Endothelial cell of umbilical vein (primary cell): ENCODE results near the gene EFTUD2. TPM values are rescaled to one million over a fixed set of nuclear protein-coding genes. Genes with fewer than 3 reads are reported as not detected.

Source experiments
- BruUV-seq: library from RNA; stranded (reverse); fragments of 400-500 nt; replicated peaks from 2 replicates; lab custom pipeline; 2021; lab: Mats Ljungman, UMichigan
- CTCF ChIA-PET: fragments of 300-600, 350-600 bp; sonication (Branson Sonifier 250); formaldehyde crosslinking; loops from one replicate; lab custom pipeline; 2021; ENCODE audit warnings: antibody characterized with exemption, inconsistent platforms; lab: Charles Lee
- POLR2A ChIA-PET: fragments of 300-600, 350-600 bp; sonication (Branson Sonifier 250); formaldehyde crosslinking; loops from one replicate; lab custom pipeline; 2021; ENCODE audit warnings: antibody characterized with exemption, inconsistent platforms; lab: Charles Lee
- DNase-seq: peaks from one replicate; pipeline ENCODE4 v3.0.0-alpha.2; 2011; ENCODE audit warnings: low read depth, low spot score
- FAIRE-seq: peaks from 2 replicates; lab custom pipeline; 2011; peaks lifted over from hg19 to GRCh38; lab: Jason Lieb, UNC
- H2AFZ ChIP-seq: 2 replicates; pipeline ENCODE4 v1.6.0; 2012; ENCODE audit warnings: low read depth, low read length, control low read depth, inconsistent platforms
- H3K27ac ChIP-seq: 2 replicates; pipeline ENCODE4 v1.5.1; 2011; ENCODE audit warnings: low read depth, mild to moderate bottlenecking, control low read depth, low read length, moderate library complexity; ENCODE audit not compliant: insufficient read depth
- H3K27me3 ChIP-seq, 2 experiments: 2 replicates each; pipeline versions ENCODE4 v1.6.0 to v1.6.1; 2011; ENCODE audit warnings: low read length in 2 of 2, mixed read lengths in 1 of 2; ENCODE audit not compliant: control insufficient read depth in 2 of 2, insufficient read depth in 2 of 2
- H3K36me3 ChIP-seq, 2 experiments: 2 replicates in 1 of 2; 3 replicates in 1 of 2; pipeline ENCODE4 v1.5.1; 2011; ENCODE audit warnings: low read length in 2 of 2, mild to moderate bottlenecking in 1 of 2, moderate library complexity in 1 of 2; ENCODE audit not compliant: control insufficient read depth in 2 of 2, insufficient read depth in 2 of 2; ENCODE audit errors: extremely low read depth in 1 of 2
- H3K4me1 ChIP-seq: 3 replicates; pipeline ENCODE4 v1.5.1; 2011; ENCODE audit warnings: mild to moderate bottlenecking, low read length; ENCODE audit not compliant: control insufficient read depth, insufficient read depth; ENCODE audit errors: extremely low read depth
- H3K4me2 ChIP-seq: 2 replicates; pipeline ENCODE4 v1.6.1; 2011; ENCODE audit warnings: low read length, control low read depth, mixed read lengths; ENCODE audit not compliant: insufficient read depth
- H3K4me3 ChIP-seq, 3 experiments: fragments of 200-600 bp in 1 of 3; sonication (generic), shearing (Covaris generic) in 1 of 3; replicated peaks in 1 of 3; 2 replicates each; pipeline ENCODE4 v1.5.1; 2011 to 2016; ENCODE audit warnings: control low read depth in 3 of 3, low read length in 3 of 3, mild to moderate bottlenecking in 2 of 3, inconsistent platforms in 1 of 3, low read depth in 1 of 3, moderate library complexity in 1 of 3; ENCODE audit not compliant: insufficient read depth in 1 of 3
- H3K79me2 ChIP-seq: 2 replicates; pipeline ENCODE4 v1.6.0; 2012; ENCODE audit warnings: low read length, inconsistent platforms; ENCODE audit not compliant: control insufficient read depth, insufficient read depth
- H3K9ac ChIP-seq: replicated peaks from 2 replicates; pipeline ENCODE3; 2011; ENCODE audit warnings: low read length, control low read depth; ENCODE audit not compliant: insufficient read depth; ENCODE audit errors: extremely low read depth
- H3K9me1 ChIP-seq: replicated peaks from 3 replicates; pipeline ENCODE4 v1.6.0; 2011; ENCODE audit warnings: mild to moderate bottlenecking, low read length; ENCODE audit not compliant: control insufficient read depth, insufficient read depth; ENCODE audit errors: extremely low read depth
- H3K9me3 ChIP-seq: replicated peaks from 2 replicates; pipeline ENCODE4 v1.5.1; 2012; ENCODE audit warnings: low read length, inconsistent platforms; ENCODE audit not compliant: control insufficient read depth, insufficient read depth
- H4K20me1 ChIP-seq: replicated peaks from 2 replicates; pipeline ENCODE3; 2011; ENCODE audit warnings: mild to moderate bottlenecking, low read length; ENCODE audit not compliant: control insufficient read depth, insufficient read depth; ENCODE audit errors: extremely low read depth
- CTCF ChIP-seq, 2 donors: IDR thresholded peaks; 1 replicate in 1 of 2; 2 replicates in 1 of 2; pipeline ENCODE4 v1.5.1; 2011; ENCODE audit warnings: low read length in 2 of 2, mild to moderate bottlenecking in 2 of 2, moderate library complexity in 2 of 2, control low read depth in 1 of 2, inconsistent platforms in 1 of 2, low read depth in 1 of 2; ENCODE audit not compliant: insufficient read depth in 1 of 2; ENCODE audit errors: extremely low read depth in 1 of 2
- EZH2 ChIP-seq: IDR thresholded peaks from 2 replicates; pipeline ENCODE4 v1.6.1; 2012; ENCODE audit warnings: borderline replicate concordance, low read depth, mild to moderate bottlenecking, moderate library complexity, low read length, inconsistent platforms; ENCODE audit not compliant: severe bottlenecking
- FOS ChIP-seq: IDR thresholded peaks from 2 replicates; pipeline ENCODE4 v1.6.1; 2011; ENCODE audit warnings: mild to moderate bottlenecking, low read length, moderate library complexity, borderline replicate concordance; ENCODE audit not compliant: insufficient read depth
- GATA2 ChIP-seq: IDR thresholded peaks from 2 replicates; pipeline ENCODE4 v1.7.0; 2011; ENCODE audit warnings: low read depth, mild to moderate bottlenecking, moderate library complexity, mixed read lengths, low read length; ENCODE audit not compliant: insufficient read length, insufficient read depth
- JUN ChIP-seq: IDR thresholded peaks from 2 replicates; pipeline ENCODE4 v1.6.1; 2011; ENCODE audit warnings: borderline replicate concordance, low read depth; ENCODE audit not compliant: insufficient read length, insufficient read depth
- MAX ChIP-seq: IDR thresholded peaks from 2 replicates; pipeline ENCODE4 v1.6.1; 2011; ENCODE audit not compliant: insufficient read depth, insufficient read length
- MYC ChIP-seq: IDR thresholded peaks from one replicate; pipeline ENCODE4 v1.6.1; 2011; ENCODE audit warnings: mild to moderate bottlenecking, low read depth, low read length
- POLR2A ChIP-seq: IDR thresholded peaks from 2 replicates; pipeline ENCODE4 v1.6.1; 2012; ENCODE audit warnings: low read depth, mild to moderate bottlenecking, control low read depth, low read length
- POLR2AphosphoS5 ChIP-seq: IDR thresholded peaks from 2 replicates; pipeline ENCODE4 v1.6.1; 2012; ENCODE audit warnings: low read depth, mild to moderate bottlenecking, control low read depth, low read length, moderate library complexity; ENCODE audit not compliant: insufficient read depth
- dilution Hi-C: fragments of 300-500 bp; cut with MboI; formaldehyde crosslinking; loops from one replicate; pipeline ENCODE4 v1.15.0; 2019; ENCODE audit warnings: low sequenced_read_pairs; ENCODE audit not compliant: extremely low pct_ligation_motif_present
- intact Hi-C: fragments of 100-400 bp; cut with micrococcal nuclease; formaldehyde crosslinking; loops from one replicate; pipeline ENCODE4 v1.10.0; 2022
- polyA plus RNA-seq, 4 experiments: library from polyadenylated mRNA; depleted of rRNA in 3 of 4; stranded (reverse) in 3 of 4; unstranded in 1 of 4; fragments of >200 nt; gene quantifications; 2 replicates each; pipeline versions ENCODE4 v1.2.1 to v1.2.3, GENCODE V29; 2011 to 2012; ENCODE audit warnings: missing spikeins in 1 of 4
- total RNA-seq: library from RNA; stranded (reverse); gene quantifications from 2 replicates; pipeline ENCODE4 v1.2.3, GENCODE V29; 2021

The EFTUD2 gene
- total and polyA plus RNA-seq, 2 donors (not counting 3 experiments of a cell fraction or from before 2014, with no cell fraction given) = 125 to 170 TPM

GRCh38 chr17:44830359-44831288, 68.6 kb downstream of the EFTUD2 start:
- ChIA-PET POLR2A (no interaction called here), CTCF (interaction anchor here (0.9 to 6.8 kb wide), 5 partner anchors 7 to 52 kb away, joined by 3 to 78 read pairs (median 6); no protein-coding TSS in a partner anchor)
- Histone ChIP-seq H3K4me1 (peaks cover 7% of the 10 kb centered on the region), H3K4me3 (peak overlapping the region; percentile 45 to 98 (median 96)), H3K36me3 (no peaks in the 10 kb centered on the region), H3K27me3 (no peaks in the 10 kb centered on the region), H3K9me3 (no peaks in the 10 kb centered on the region), H3K27ac (no peak overlapping the region), H3K79me2 (peaks cover 38% of the 10 kb centered on the region), H4K20me1 (no peaks in the 10 kb centered on the region), H2AFZ (peak overlapping the region; percentile 98), H3K9ac (peak overlapping the region; percentile 93), H3K9me1 (no peaks in the 10 kb centered on the region), H3K4me2 (peak overlapping the region; percentile 82)
- TSS peak; percentile 71 for BruUV-seq
- intact Hi-C loops = no loop called here
- DNase-seq (peak; percentile 29), FAIRE-seq (peak; percentile 62)
- dilution Hi-C loops = no loop called here
- TF ChIP-seq POLR2A (no peak), GATA2 (no peak), MYC (no peak), FOS (no peak), JUN (no peak), CTCF (IDR thresholded peaks at IDR 0.05; ENCODE audit: extremely low read depth in 1 of 2, insufficient read depth in 1 of 2, low read depth in 1 of 2, low read length in 2 of 2) (no peak), POLR2AphosphoS5 (no peak), MAX (no peak), EZH2 (no peak)
